OCI-LY7 (cell line): Measurements from ENCODE around the gene ACD. TPM values are rescaled to one million over a fixed set of nuclear protein-coding genes. Genes with fewer than 3 reads are reported as not detected.
"Not testable (repeated sequence)": the region's sequence is repeated elsewhere in the genome, so short reads cannot be mapped to it uniquely, and the experiment has no call there.

Source experiments
- BruUV-seq: library from RNA; stranded (reverse); fragments of 400-500 nt; replicated peaks from 2 replicates; lab custom pipeline; 2021; lab: Mats Ljungman, UMichigan
- CTCF ChIA-PET: fragments of 300-600 bp; sonication (Branson Sonifier 250); formaldehyde crosslinking; loops from one replicate; lab custom pipeline; 2022; ENCODE audit warnings: antibody characterized with exemption; ENCODE audit not compliant: unreplicated experiment; lab: Charles Lee
- POLR2A ChIA-PET: fragments of 300-600 bp; sonication (Branson Sonifier 250); formaldehyde crosslinking; loops from one replicate; lab custom pipeline; 2022; ENCODE audit warnings: antibody characterized with exemption; lab: Charles Lee
- DNase-seq: peaks from one replicate; pipeline ENCODE4 v3.0.0-alpha.2; 2015; ENCODE audit warnings: low spot score
- H2AFZ ChIP-seq: fragments of 200-600 bp; sonication (generic), shearing (Covaris generic); 2 replicates; pipeline ENCODE4 v1.6.1; 2014; ENCODE audit warnings: mild to moderate bottlenecking, antibody characterized with exemption, low read length, moderate library complexity
- H3K27ac ChIP-seq: fragments of 200-600 bp; sonication (generic); 2 replicates; pipeline ENCODE4 v1.5.1; 2014; ENCODE audit warnings: mixed run types, low read depth, mild to moderate bottlenecking, moderate library complexity, low read length, inconsistent platforms; ENCODE audit not compliant: poor library complexity, severe bottlenecking
- H3K36me3 ChIP-seq: fragments of 200-600 bp; sonication (generic); 2 replicates; pipeline ENCODE4 v1.6.1; 2014; ENCODE audit warnings: mild to moderate bottlenecking, antibody characterized with exemption, low read length, moderate library complexity, mixed read lengths; ENCODE audit not compliant: insufficient read depth
- H3K4me1 ChIP-seq: fragments of 200-600 bp; sonication (generic); 2 replicates; pipeline ENCODE4 v1.5.1; 2014; ENCODE audit warnings: mild to moderate bottlenecking, low read length; ENCODE audit not compliant: insufficient read depth, poor library complexity, severe bottlenecking
- H3K4me2 ChIP-seq: fragments of 200-600 bp; sonication (generic); 2 replicates; pipeline ENCODE4 v1.6.1; 2014; ENCODE audit warnings: mild to moderate bottlenecking, low read length
- H3K4me3 ChIP-seq: fragments of 200-600 bp; sonication (generic); 2 replicates; pipeline ENCODE4 v1.5.1; 2014; ENCODE audit warnings: mild to moderate bottlenecking, low read depth, low read length; ENCODE audit not compliant: poor library complexity, severe bottlenecking
- H3K79me2 ChIP-seq: fragments of 200-600 bp; sonication (generic); 2 replicates; pipeline ENCODE4 v1.6.1; 2016; ENCODE audit warnings: low read depth, mild to moderate bottlenecking, low read length, moderate library complexity, mixed read lengths; ENCODE audit not compliant: insufficient read depth
- H3K9me2 ChIP-seq: fragments of 200-600 bp; sonication (generic); 2 replicates; pipeline ENCODE4 v1.6.1; 2016; ENCODE audit warnings: mild to moderate bottlenecking, low read length, mixed read lengths; ENCODE audit not compliant: insufficient read depth
- H3K9me3 ChIP-seq: fragments of 200-600 bp; sonication (generic); 2 replicates; pipeline ENCODE4 v1.6.1; 2014; ENCODE audit warnings: mild to moderate bottlenecking, mixed run types, low read length, mixed read lengths
- H4K20me1 ChIP-seq: fragments of 200-600 bp; sonication (generic); 2 replicates; pipeline ENCODE4 v1.6.1; 2014; ENCODE audit warnings: mild to moderate bottlenecking, antibody characterized with exemption, low read length, moderate library complexity, mixed read lengths; ENCODE audit not compliant: insufficient read depth
- EZH2phosphoT487 ChIP-seq: fragments of 200-600 bp; sonication (generic); IDR thresholded peaks from 2 replicates; pipeline ENCODE4 v1.6.1; 2018; ENCODE audit warnings: low read depth, borderline replicate concordance, mild to moderate bottlenecking, mixed run types, antibody characterized with exemption, low read length, moderate library complexity, mixed read lengths
- intact Hi-C: fragments of 100-400 bp; cut with micrococcal nuclease; formaldehyde crosslinking; loops from one replicate; pipeline ENCODE4 v1.10.0; 2022; ENCODE audit not compliant: unreplicated experiment
- total RNA-seq, 2 experiments: library from RNA; depleted of rRNA in 1 of 2; stranded (reverse); fragments of >200 nt in 1 of 2; shearing (Covaris generic) in 1 of 2; gene quantifications; 2 replicates each; pipeline ENCODE4 v1.2.3, GENCODE V29; 2014 to 2022
- TF ChIP-seq, protein P1 (sequence below): fragments of 200-600 bp; sonication (generic); conservative IDR thresholded peaks from 2 replicates; pipeline ENCODE4 v1.5.1; 2014; ENCODE audit warnings: mild to moderate bottlenecking, antibody characterized with exemption, low read length, moderate library complexity, mixed read lengths

The ACD gene
- total RNA-seq, 2 experiments from 2014 or later, result 33.7 to 45.4 TPM

DNA sequence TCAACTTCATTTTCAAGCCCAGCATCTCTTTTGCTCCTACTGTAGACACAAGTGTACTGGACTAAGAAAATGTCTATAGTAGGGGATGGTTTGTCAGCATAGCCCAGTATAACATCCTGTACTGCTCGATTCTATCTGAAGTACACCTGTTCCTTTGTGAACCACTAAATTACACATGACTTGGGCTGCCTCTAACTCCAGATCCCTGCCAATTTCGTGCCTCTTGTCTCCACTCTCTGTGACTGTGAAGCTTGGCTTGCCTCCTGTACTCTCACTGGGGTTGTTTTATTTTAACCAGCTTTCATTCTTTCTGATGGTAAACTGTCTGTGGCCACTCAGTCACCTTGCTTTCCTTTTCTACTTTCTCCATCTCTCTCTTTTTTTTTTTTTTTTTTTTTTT is 34.6 kb upstream of the ACD start:
- H2AFZ ChIP-seq, result no peak overlapping the region
- POLR2A ChIA-PET, result interaction anchor here (0.6 to 0.7 kb wide), 2 partner anchors 74 to 224 kb away, joined by 3 to 9 read pairs; no protein-coding TSS in a partner anchor
- no peaks in the 10 kb centered on the region for H4K20me1 ChIP-seq
- 0 out of 2 replicates have a peak, but pooled peaks cover 3% of the 10 kb centered on the region for H3K9me3 ChIP-seq
- H3K79me2 ChIP-seq, result no peaks in the 10 kb centered on the region
- TF ChIP-seq, protein P1, sequence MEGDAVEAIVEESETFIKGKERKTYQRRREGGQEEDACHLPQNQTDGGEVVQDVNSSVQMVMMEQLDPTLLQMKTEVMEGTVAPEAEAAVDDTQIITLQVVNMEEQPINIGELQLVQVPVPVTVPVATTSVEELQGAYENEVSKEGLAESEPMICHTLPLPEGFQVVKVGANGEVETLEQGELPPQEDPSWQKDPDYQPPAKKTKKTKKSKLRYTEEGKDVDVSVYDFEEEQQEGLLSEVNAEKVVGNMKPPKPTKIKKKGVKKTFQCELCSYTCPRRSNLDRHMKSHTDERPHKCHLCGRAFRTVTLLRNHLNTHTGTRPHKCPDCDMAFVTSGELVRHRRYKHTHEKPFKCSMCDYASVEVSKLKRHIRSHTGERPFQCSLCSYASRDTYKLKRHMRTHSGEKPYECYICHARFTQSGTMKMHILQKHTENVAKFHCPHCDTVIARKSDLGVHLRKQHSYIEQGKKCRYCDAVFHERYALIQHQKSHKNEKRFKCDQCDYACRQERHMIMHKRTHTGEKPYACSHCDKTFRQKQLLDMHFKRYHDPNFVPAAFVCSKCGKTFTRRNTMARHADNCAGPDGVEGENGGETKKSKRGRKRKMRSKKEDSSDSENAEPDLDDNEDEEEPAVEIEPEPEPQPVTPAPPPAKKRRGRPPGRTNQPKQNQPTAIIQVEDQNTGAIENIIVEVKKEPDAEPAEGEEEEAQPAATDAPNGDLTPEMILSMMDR, result no peak
- no peak for TF ChIP-seq EZH2phosphoT487
- peaks cover 16% of the 10 kb centered on the region for H3K4me1 ChIP-seq
- CTCF ChIA-PET, result no interaction called here
- DNase-seq, result no peak
- intact Hi-C loops, result no loop called here
- BruUV-seq, result no TSS peak
- no peak overlapping the region for H3K4me3 ChIP-seq
- no peak overlapping the region for H3K27ac ChIP-seq
- H3K9me2 ChIP-seq, result no peaks in the 10 kb centered on the region
- no peak overlapping the region for H3K4me2 ChIP-seq
- peaks cover 18% of the 10 kb centered on the region for H3K36me3 ChIP-seq

DNA sequence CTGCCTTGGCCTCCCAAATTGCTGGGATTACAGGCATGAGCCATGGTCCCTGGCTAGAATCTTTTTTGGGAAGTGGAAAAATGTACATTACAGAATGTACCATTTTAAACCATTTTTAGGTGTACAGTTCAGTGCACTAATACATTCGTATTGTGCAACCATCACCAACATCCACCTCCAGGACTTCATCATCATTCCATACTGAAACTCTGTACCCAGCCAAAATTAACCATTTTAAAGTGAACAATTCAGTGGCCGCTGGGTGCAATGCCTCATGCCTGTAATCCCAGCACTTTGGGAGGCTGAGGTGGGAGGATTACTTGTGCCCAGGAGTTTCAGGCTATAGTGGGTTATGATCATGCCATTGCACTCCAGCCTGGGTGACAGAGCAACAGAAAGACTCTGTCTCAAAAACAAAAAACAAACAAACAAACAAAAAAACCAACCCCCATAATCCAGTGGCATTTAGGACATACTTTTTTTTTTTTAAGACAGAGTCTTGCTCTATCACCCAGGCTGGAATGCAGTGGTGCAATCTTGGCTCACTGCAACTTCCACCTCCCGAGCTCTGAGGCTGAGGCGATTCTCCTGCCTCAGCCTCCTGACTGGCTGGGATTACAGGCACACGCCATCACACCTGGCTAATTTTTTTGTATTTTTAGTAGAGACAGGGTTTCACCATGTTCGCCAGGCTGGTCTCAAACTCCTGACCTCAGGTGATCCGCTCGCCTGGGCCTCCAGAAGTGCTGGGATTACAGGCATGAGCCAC is 33.6 kb upstream of the ACD start:
- POLR2A ChIA-PET, result interaction anchor here (0.6 to 1.9 kb wide), 3 partner anchors 16 to 102 kb away, joined by 3 to 5 read pairs (median 5); partner anchors contain the start of gene GFOD2
- H3K4me2 ChIP-seq, result peak overlapping the region; percentile 52
- H2AFZ ChIP-seq, intact Hi-C loops, H3K27ac ChIP-seq, H3K4me3 ChIP-seq, BruUV-seq, H3K9me3 ChIP-seq, H4K20me1 ChIP-seq, CTCF ChIA-PET, DNase-seq, H3K9me2 ChIP-seq, H3K79me2 ChIP-seq: not testable (repeated sequence)
- peaks cover 10% of the 10 kb centered on the region; the same call in 1 of the 2 replicates for H3K36me3 ChIP-seq
- peaks cover 16% of the 10 kb centered on the region for H3K4me1 ChIP-seq

DNA sequence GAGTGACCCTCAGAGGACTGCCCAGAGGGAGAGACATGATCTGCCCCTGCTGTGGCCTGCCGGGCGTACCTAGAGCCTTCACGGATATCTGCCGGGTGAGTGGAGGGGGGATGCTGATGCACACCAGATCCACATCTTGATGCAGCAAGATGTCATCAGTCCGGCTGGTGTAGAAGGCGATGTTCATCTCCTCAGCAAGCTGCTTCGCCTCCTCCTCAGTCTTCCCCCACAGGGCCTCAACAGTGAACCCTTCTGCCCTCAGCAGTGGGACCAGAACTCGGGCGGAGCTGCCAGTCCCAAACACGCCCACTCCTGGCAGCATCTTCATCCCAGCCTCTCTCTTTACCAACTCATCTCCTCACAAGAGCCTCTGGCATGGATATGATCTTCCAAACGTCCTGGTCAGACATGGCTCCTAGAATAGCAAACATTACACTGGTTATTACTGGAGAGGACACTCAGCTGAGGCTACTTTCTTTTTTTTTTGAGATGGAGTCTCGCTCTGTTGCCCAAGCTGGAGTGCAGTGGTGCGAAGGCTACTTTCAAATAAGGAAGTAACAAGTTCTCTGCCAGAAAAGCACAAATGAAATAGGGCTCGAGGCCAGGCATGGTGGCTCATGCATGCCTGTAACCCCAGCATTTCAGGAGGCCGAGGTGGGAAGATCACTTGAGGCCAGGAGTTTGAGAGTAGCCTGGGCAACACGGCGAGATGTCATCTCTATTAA is 25.5 kb upstream of the ACD start:
- Histone ChIP-seq H3K79me2 (no peaks in the 10 kb centered on the region), H3K9me3 (no peaks in the 10 kb centered on the region), H3K4me1 (peaks cover 14% of the 10 kb centered on the region), H3K27ac (no peak overlapping the region), H3K4me3 (no peak overlapping the region), H3K9me2 (no peaks in the 10 kb centered on the region), H2AFZ (no peak overlapping the region), H3K36me3 (peaks cover 21% of the 10 kb centered on the region), H4K20me1 (no peaks in the 10 kb centered on the region), H3K4me2 (no peak overlapping the region)
- DNase-seq, result peak; percentile 67
- CTCF ChIA-PET, result no interaction called here
- intact Hi-C loops, result no loop called here
- TF ChIP-seq, protein P1, result no peak
- BruUV-seq, result no TSS peak
- POLR2A ChIA-PET, result interaction anchor here (1.1 to 1.3 kb wide), 2 partner anchors 131 to 159 kb away, joined by 3 read pairs; no protein-coding TSS in a partner anchor
